A673 (cell line): ENCODE results near the gene AGAP5. TPM values are rescaled to one million over a fixed set of nuclear protein-coding genes. Genes with fewer than 3 reads are reported as not detected.

ENCODE experiments used
- BruUV-seq: library from RNA; stranded (reverse); fragments of 400-500 nt; replicated peaks from 2 replicates; lab custom pipeline; 2021; lab: Mats Ljungman, UMichigan
- CTCF ChIA-PET: fragments of 300-600 bp; sonication (Branson Sonifier 250); formaldehyde crosslinking; loops from one replicate; lab custom pipeline; 2022; ENCODE audit warnings: antibody characterized with exemption; lab: Charles Lee
- POLR2A ChIA-PET: fragments of 300-600 bp; sonication (Branson Sonifier 250); formaldehyde crosslinking; loops from one replicate; lab custom pipeline; 2022; ENCODE audit warnings: antibody characterized with exemption; ENCODE audit not compliant: low non-redundant PET; lab: Charles Lee
- DNase-seq: peaks from one replicate; pipeline ENCODE4 v3.0.0-alpha.2; 2015; ENCODE audit warnings: low spot score
- H3K27ac ChIP-seq: fragments of 200-600 bp; sonication (generic); 2 replicates; pipeline ENCODE4 v1.5.1; 2016; ENCODE audit warnings: mixed run types, low read depth, mild to moderate bottlenecking, mixed read lengths, antibody characterized with exemption, low read length; ENCODE audit not compliant: poor library complexity, severe bottlenecking
- H3K27me3 ChIP-seq: fragments of 200-600 bp; sonication (generic); replicated peaks from 2 replicates; pipeline ENCODE4 v1.6.1; 2017; ENCODE audit warnings: mixed run types, low read depth, mild to moderate bottlenecking, mixed read lengths, antibody characterized with exemption, low read length; ENCODE audit not compliant: insufficient read depth, poor library complexity
- H3K36me3 ChIP-seq: fragments of 200-600 bp; sonication (generic); 2 replicates; pipeline ENCODE4 v1.6.1; 2016; ENCODE audit warnings: mixed run types, mild to moderate bottlenecking, mixed read lengths, antibody characterized with exemption, low read length; ENCODE audit not compliant: insufficient read depth, poor library complexity, severe bottlenecking
- H3K4me1 ChIP-seq: fragments of 200-600 bp; sonication (generic); 2 replicates; pipeline ENCODE4 v1.6.1; 2017; ENCODE audit warnings: mixed run types, mild to moderate bottlenecking, mixed read lengths, antibody characterized with exemption, low read length; ENCODE audit not compliant: insufficient read depth, poor library complexity, severe bottlenecking
- H3K4me3 ChIP-seq: fragments of 200-600 bp; sonication (generic); 2 replicates; pipeline ENCODE4 v1.5.1; 2016; ENCODE audit warnings: low read depth, mixed run types, mild to moderate bottlenecking, mixed read lengths, low read length; ENCODE audit not compliant: poor library complexity, severe bottlenecking
- H3K9me3 ChIP-seq: fragments of 200-600 bp; sonication (generic); 2 replicates; pipeline ENCODE4 v1.6.1; 2016; ENCODE audit warnings: mixed run types, low read depth, mild to moderate bottlenecking, mixed read lengths, antibody characterized with exemption, low read length; ENCODE audit not compliant: poor library complexity, severe bottlenecking
- CTCF ChIP-seq: fragments of 300-800, 200-600 bp; sonication (generic); conservative IDR thresholded peaks from 2 replicates; pipeline ENCODE4 v1.5.1; 2017; ENCODE audit warnings: low read depth, mild to moderate bottlenecking, antibody characterized with exemption, low read length, moderate library complexity, mixed read lengths
- EZH2 ChIP-seq: fragments of 200-600 bp; sonication (generic); IDR thresholded peaks from 2 replicates; pipeline ENCODE4 v1.6.1; 2017; ENCODE audit warnings: borderline replicate concordance, low read depth, mild to moderate bottlenecking, mixed read lengths, antibody characterized with exemption, low read length; ENCODE audit not compliant: poor library complexity, severe bottlenecking
- intact Hi-C: fragments of 100-400 bp; cut with micrococcal nuclease; formaldehyde crosslinking; loops from one replicate; pipeline ENCODE4 v1.10.0; 2022; ENCODE audit not compliant: unreplicated experiment
- total RNA-seq: library from RNA; stranded (reverse); gene quantifications from 2 replicates; pipeline ENCODE4 v1.2.3, GENCODE V29; 2021

Gene AGAP5
- total RNA-seq, 1 experiment from 2014 or later: 6.4 TPM

- no peak for TF ChIP-seq EZH2
- TF ChIP-seq CTCF: no peak
- CTCF ChIA-PET: no interaction called here
- Histone ChIP-seq H3K36me3 (no peaks in the 10 kb centered on the region), H3K4me1 (no peaks in the 10 kb centered on the region), H3K27ac (no peak overlapping the region), H3K9me3 (no peaks in the 10 kb centered on the region), H3K4me3 (no peak overlapping the region), H3K27me3 (no peaks in the 10 kb centered on the region)
- POLR2A ChIA-PET: no interaction called here
- BruUV-seq: no TSS peak
- DNase-seq: no peak
- intact Hi-C loops: no loop called here
Measured at GRCh38 chr10:73655257-73655989, 42.5 kb downstream of the AGAP5 start.

GRCh38 chr10:73653701-73654100 is 44.2 kb downstream of the AGAP5 start:
- POLR2A ChIA-PET: no interaction called here
- CTCF ChIA-PET: no interaction called here
- no peaks in the 10 kb centered on the region for H3K4me1 ChIP-seq

GRCh38 chr10:73653195-73653594 is 44.7 kb downstream of the AGAP5 start:
- Histone ChIP-seq H3K9me3 (no peaks in the 10 kb centered on the region), H3K27ac (no peak overlapping the region), H3K27me3 (no peaks in the 10 kb centered on the region), H3K4me3 (no peak overlapping the region), H3K36me3 (no peaks in the 10 kb centered on the region), H3K4me1 (no peaks in the 10 kb centered on the region)
- POLR2A ChIA-PET: no interaction called here
- no peak for DNase-seq
- no peak for TF ChIP-seq EZH2
- TF ChIP-seq CTCF: no peak
- intact Hi-C loops: no loop called here
- BruUV-seq: no TSS peak
- CTCF ChIA-PET: no interaction called here

More at GRCh38 chr10:73653701-73654100, 44.2 kb downstream of the AGAP5 start:
- Histone ChIP-seq H3K4me3 (no peak overlapping the region), H3K9me3 (no peaks in the 10 kb centered on the region), H3K27me3 (no peaks in the 10 kb centered on the region), H3K27ac (no peak overlapping the region), H3K36me3 (no peaks in the 10 kb centered on the region)
- no TSS peak for BruUV-seq
- intact Hi-C loops: no loop called here
- peak; percentile 43 for DNase-seq
- 0 out of 2 replicates have a peak, but pooled peaks have one; percentile 17 for TF ChIP-seq CTCF
- TF ChIP-seq EZH2: no peak
